Measurements from ENCODE around the gene MGP.

Gene MGP

DNA sequence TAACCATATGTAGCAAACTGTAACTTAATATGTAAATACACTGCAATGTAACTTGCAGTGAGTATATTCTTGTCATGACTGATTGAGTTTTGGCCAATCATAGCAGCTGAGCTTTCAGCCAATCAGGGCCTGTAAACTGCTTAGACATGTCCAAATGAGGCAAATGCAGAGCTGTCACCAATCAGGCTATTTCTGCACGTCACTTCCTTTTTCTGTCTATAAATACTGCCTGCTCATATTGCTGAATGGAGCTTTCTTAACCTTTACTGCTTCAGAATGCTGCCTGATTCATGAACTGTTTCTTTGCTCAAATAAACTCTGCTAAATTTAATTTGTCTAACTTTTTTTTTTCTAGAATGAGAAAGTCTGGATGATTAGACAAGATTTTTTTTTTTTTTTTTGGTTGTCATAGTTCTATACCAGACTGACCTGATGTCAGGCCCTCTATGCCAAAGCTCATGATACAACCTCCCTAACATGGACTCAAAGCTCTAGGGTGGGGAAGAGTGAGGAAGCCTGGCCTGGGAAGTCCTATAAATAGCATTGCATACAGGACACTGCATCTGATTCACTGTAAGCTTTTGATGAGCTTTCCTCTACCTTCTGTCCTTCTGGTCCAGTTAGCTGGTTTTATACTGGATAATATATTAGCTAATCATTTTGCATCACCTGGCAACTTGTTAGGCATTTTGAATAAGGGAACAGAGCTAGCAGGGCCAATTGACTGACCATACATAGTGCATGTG is 12.0 kb downstream of the MGP start:
- peak; percentile 66 for DNase-seq
- in situ Hi-C loops (cut with MboI; ENCODE audit: low pct_unique_long_range_greater_than_20kb, low sequenced_read_pairs), result no loop called here

DNA sequence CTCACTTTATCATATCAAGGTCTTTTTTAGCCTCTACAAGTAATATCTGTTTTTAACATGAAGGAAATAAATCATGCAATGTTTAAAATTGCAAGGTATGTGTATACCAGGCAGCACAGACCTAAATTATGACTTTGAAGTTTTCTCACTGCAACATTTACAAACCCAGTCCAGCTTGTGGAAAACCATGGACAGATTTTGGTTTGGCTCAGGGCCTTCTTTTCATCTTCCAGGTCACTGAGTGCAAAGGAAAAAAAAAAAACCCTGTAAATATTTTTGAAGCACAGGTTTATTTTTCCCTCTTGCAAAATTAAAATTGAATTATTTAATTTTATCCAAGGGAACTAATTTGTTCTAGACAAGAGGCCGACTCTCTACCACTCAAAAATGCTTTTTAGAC is 13.8 kb downstream of the MGP start:
- in situ Hi-C loops (cut with MboI; ENCODE audit: low pct_unique_long_range_greater_than_20kb, low sequenced_read_pairs), result no loop called here
- no peak for DNase-seq

DNA sequence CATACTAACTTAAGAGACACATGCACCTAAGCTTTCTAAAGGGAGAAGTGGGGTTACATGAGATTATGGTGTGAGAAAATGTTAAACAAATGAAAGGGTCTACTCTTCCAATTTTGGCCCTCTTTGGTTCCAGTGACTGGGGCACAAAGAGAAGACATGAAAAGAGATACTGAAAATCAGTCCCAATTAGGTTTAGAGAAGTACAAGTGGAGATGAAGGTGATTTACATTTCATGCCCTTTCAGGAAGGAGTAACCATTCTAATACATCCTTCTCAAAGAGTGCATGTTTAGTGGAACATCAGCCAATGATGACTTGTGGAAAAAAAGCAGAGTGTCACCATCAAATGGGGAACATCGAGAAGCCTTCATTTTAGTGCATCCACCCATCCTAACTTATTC is 14.4 kb downstream of the MGP start:
- in situ Hi-C loops (cut with MboI; ENCODE audit: low pct_unique_long_range_greater_than_20kb, low sequenced_read_pairs), result no loop called here
- no peak for DNase-seq

DNA sequence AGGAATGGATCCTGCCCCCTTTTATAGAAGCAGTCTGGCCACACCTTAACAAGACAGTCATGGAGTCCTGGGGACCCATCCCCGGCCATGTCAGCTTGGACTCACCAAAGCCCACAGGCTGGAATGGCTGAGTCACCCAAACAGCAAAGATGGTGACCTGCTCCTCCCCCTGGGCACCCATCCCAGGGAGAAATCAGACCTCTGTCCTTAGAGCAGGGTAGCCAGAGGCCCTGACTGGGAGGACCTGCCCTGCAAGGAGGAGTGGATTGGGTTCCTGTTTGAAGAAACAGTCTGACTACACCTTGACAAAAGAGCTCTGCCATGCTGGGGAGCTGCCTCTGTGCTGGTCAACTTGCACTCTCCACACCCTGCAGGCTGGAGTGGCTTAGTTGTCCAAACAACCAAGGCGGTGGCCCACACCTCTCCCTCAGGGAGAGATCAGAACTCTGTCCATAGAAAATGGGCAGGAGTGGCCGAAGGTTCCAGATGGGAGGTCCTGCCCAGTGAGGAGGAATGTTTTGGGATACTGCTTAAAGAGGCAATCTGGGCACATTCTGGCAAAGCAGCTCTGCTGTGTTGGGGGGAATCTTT is 16.6 kb downstream of the MGP start:
- in situ Hi-C loops (cut with MboI; ENCODE audit: low pct_unique_long_range_greater_than_20kb, low sequenced_read_pairs), result no loop called here
- no peak for DNase-seq

DNA sequence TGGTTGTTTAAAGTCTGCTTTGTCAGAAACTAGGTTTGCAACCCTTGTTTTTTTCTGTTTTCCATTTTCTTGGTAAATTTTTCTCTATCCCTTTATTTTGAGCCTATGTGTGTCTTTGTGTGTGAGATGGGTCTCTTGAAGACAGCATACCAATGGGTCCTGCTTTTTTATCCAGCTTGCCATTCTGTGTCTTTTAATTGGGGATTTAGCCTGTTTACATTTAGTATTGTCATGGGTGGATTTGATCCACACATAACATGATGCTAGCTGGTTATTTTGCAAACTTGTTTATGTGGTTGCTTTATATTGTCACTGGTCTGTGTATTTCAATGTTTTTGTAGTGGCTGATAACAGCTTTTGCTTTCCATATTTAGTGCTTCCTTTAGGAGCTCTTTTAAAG is 25.2 kb downstream of the MGP start:
- DNase-seq, result no peak
- in situ Hi-C loops (cut with MboI; ENCODE audit: low pct_unique_long_range_greater_than_20kb, low sequenced_read_pairs), result no loop called here

DNA sequence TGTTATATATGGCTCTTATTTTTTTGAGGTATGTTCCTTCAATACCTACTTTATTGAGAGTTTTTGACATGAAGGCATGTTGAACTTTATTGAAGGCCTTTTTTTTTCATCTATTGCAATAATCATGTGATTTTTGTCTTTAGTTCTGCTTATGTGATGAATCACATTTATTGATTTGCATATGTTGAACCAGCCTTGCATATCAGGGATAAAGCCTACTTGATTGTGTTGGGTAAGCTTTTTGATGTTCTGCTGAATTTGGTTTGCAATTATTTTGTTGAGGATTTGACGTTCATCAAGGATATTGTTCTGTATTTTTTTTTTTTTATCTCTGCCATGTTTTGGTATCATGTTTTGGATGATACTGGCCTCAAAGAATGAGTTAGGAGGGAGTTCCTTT is 27.1 kb downstream of the MGP start:
- no peak for DNase-seq
- in situ Hi-C loops (cut with MboI; ENCODE audit: low pct_unique_long_range_greater_than_20kb, low sequenced_read_pairs), result no loop called here

DNA sequence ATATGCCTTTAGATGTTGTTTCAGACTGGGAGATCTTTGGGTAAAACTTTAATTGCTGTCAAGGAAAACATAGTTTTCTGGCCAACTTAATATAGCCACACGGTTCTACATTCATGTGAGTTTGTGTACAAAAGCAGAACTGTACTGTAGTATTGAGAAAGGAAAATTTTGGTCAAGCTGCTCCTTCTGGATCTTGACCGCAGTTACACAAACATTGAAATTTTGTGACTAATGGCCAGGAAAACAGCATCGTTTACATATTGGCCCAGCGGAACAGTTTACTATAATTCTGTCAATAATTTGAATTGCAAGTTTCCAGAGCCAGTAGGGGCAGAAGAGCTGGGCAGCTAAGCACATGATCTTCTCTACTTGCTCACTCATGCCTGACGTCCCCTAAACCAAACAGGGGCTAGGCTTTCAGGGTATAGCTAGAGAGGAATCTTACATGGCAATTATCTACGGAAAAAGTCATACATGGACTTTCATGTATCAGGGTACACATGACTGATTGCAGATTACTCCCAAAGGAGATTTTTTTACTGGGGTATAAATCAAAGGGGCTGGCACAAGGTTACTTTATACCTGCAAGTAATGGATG is 31.0 kb downstream of the MGP start:
- DNase-seq, result no peak
- in situ Hi-C loops (cut with MboI; ENCODE audit: low pct_unique_long_range_greater_than_20kb, low sequenced_read_pairs), result no loop called here

DNA sequence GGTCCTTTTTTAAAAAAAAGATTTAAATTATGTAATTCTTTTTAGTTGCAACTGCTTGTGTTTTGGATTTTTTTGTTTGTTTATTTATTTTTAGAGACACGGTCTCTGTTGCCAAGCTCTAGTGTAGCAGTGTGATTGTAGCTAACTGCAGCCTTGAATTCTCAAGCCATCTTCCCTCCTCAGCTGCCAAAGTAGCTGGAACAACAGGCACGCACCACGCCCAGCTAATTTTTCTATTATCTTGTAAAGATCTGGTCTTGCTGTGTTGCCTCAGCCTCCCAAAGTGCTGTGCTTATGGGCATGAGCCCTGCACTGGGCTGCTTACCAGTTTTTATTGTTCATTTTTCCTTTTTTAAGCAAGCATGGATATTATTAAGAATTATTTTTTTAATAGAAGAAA is 31.7 kb downstream of the MGP start:
- DNase-seq, result no peak
- in situ Hi-C loops (cut with MboI; ENCODE audit: low pct_unique_long_range_greater_than_20kb, low sequenced_read_pairs), result no loop called here

DNA sequence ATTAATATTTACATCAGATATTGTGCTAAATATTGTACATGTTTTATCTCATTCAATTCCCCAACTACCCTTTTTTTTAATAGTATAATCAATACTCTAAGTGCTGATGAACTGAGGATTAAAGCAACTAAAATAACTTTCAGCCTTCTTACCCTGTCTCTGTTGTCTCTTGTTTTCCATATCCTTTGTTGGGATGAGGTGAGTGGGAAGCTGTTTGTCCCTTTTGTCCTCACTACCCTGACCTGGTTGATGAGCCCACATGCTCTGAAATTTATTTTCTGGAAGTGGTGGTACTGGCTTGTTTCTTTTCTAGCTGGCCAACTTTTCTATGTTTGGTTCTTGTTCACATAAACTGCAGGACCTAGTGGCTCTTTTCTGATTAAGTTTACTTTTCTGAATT is 32.8 kb downstream of the MGP start:
- in situ Hi-C loops (cut with MboI; ENCODE audit: low pct_unique_long_range_greater_than_20kb, low sequenced_read_pairs), result no loop called here
- DNase-seq, result no peak

DNA sequence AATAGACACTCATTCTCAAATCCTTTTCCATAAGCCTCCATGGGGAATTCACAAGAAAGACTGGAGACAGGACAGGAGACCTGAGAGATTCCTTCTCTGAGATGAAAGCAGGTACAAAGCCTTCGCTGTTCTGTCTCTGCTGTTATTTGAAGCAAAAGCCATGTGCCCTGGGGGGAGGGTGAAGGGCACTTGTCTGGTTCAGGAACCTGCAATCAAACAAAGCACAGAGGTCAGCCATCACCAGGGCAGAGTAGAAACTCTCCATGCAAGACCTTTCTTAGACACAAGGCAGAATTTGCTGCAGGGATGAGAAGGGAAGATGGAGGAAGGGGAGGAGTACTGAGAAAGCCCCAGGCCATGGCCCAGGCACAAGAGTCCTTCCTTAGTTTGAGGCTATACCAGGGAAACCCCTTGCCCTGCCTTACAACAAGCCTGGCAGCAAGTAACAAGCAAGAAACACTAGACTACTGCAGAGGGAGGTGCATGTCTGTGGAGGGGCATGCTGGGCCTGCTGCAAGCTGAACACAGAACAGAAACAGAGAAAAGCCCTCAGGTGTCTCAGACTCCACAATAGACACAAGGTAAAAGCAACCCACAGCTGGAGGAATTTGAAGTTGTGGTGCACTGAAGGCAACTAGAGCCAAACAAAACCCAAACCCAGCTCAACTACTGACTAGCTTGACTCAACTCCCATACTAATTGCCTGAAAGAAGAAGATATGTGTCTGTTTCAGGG is 34.6 kb downstream of the MGP start:
- in situ Hi-C loops (cut with MboI; ENCODE audit: low pct_unique_long_range_greater_than_20kb, low sequenced_read_pairs), result no loop called here
- no peak for DNase-seq

DNA sequence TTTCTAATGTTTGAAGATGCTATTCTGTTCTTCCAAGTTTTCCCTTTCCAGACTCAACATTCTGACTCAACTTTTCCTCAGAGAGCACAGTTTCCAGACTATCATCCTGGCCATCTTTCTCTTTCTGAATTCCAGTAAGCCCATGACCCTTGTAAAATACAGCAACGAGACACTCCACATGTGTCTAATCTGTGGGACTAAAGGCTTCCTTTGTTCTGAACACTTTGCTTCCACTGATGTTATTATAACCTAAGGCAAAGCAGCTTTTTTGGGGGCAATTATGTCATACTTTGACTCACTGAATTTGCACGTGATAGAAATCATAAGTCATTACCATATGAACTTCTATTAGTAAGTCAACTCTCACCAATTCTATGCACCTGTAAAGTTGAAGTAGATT is 36.0 kb downstream of the MGP start:
- DNase-seq, result no peak
- in situ Hi-C loops (cut with MboI; ENCODE audit: low pct_unique_long_range_greater_than_20kb, low sequenced_read_pairs), result no loop called here

DNA sequence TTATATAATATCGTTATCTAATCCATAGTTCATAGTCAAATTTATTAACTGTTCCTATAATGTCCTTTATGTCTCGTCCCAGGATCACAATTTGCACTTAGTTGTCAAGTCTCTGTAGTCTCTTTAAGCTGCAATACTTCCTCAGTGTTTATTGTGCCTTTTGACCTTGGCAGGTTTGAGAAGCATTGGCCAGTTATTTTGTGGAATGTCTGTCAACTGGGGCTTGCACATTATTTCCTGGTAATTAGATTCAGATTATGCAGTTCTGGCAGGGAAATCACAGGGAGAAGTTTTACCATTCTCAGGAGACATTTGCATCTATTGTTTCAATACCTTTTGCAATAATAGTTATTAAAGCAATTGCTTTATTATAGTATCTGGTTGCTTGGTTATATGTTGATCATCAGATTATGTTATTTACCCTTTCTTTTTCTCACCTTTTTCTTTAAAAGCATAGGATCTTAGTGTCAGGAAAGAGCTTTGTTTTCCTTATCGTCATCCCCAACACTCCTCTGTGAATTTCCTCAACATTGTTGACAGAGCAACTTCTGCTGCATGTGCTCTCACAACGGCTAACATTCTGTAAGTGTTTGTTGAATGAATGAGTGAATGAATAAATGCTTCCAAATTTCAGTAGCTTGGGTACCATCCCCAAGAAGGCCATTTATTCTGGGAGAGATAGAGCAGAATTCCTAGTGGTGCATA is 38.6 kb downstream of the MGP start:
- no peak for DNase-seq
- in situ Hi-C loops (cut with MboI; ENCODE audit: low pct_unique_long_range_greater_than_20kb, low sequenced_read_pairs), result no loop called here

DNA sequence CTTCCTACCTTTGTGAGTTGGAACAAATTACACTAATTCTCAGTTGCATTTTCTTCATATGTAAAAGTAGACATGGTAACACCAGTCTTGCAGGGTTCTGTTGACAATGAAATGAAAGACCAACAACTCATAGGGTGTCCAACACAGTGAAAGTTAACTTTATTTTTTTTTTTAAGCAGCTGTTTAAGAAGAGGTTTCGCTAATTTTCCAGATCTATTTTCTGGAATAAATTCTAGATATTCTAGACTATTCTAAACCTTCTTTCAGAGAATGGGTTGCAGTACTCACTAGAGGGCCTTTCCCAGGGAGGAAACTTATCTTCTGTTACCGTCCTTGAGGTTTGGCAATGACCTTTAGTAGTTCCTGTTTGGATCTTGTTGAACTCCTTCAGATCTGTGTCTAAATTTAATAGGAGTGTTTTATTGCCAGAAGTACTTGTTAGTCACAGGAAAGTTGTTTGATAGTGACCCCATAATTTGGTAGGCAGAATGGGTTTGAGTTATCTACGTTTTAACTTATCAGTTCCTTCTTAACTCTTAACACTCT is 39.5 kb downstream of the MGP start:
- peak; percentile 48 for DNase-seq
- in situ Hi-C loops (cut with MboI; ENCODE audit: low pct_unique_long_range_greater_than_20kb, low sequenced_read_pairs), result no loop called here

DNA sequence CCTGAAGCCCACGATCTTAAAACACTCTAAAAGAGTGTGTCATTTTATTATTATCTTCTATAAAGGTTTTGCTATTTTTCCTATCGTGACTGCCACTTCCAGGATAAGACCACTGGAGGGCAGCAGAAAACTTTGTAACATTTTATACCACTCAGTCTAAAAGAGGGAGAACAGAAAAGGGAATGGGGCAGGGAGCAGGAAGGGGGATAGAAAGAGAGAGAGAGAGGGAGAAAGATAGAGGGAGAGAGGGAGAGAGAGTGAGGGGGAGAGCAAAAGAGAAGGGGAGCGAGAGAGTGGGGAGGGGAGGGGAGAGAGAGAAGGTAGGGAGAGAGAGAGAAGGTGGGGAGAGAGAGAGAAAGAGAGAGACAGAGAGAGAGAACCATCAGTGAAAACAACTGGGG is 40.3 kb downstream of the MGP start:
- in situ Hi-C loops (cut with MboI; ENCODE audit: low pct_unique_long_range_greater_than_20kb, low sequenced_read_pairs), result no loop called here
- peak; percentile 78 for DNase-seq

DNA sequence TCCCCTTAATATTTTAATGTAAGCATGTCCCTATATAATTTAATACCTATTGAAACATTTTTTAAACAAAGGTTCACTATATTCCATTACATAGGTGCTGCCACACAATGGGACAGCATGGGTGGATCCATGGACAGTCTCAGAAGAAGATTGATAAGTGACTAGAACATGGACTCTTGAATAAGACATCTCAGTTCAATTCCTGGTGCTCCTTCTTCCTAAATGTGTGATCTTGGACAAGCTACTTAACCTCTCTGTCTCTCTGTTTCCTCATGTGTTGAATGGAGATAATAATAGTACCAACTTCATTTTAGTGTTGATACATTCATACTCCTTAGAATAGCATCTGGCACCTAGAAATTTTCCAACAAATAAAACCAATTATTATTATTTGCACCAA is 41.3 kb downstream of the MGP start:
- DNase-seq, result no peak
- in situ Hi-C loops (cut with MboI; ENCODE audit: low pct_unique_long_range_greater_than_20kb, low sequenced_read_pairs), result no loop called here

DNA sequence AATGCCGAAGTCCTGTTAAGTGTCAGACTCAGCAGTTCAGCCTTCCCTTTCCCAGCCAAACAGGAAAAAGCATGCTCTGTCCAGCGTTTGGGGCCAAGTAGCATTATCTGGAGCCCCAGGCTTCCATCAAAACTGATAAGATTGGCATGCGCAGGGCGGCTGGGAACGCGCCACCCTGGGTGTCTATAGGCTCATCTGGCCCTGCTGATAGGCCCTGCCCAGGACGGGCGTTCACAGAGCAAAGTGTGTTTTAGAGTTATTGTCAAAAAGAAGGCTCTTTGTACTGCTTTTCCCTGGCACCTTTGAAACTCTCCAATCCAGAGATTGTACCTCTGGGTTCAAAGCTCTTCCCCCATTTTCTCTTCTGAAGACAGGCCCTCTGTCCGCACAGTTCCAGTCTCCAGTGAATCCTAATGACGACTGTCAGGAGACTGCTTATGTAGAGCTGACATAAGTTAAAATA is 42.2 kb downstream of the MGP start, which contains the start of gene ART4:
Gene ART4 (minus strand): TSS at position 102 of the 463 bp plus-strand sequence. CDS start 413 bp downstream, outside the sequence.
- no peak for DNase-seq
- in situ Hi-C loops (cut with MboI; ENCODE audit: low pct_unique_long_range_greater_than_20kb, low sequenced_read_pairs), result no loop called here

DNA sequence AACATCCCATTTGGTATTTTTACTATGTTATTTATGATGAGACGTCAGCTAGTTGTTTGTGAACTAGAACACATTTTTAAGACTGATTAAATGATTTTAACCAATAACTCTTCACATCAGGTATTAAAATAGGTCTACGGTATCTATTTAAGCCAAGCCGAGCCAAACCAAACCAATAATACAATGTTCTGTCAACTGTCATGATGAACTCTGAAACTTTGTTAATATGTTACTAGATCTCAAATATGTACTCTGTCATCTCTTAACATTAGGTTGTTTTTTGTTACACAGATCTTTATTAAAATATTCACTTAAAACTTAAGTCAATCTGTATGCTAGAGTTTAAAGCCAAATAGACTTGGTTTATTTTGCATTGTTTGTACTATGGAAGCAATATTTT is 43.3 kb downstream of the MGP start:
- in situ Hi-C loops (cut with MboI; ENCODE audit: low pct_unique_long_range_greater_than_20kb, low sequenced_read_pairs), result no loop called here
- no peak for DNase-seq

DNA sequence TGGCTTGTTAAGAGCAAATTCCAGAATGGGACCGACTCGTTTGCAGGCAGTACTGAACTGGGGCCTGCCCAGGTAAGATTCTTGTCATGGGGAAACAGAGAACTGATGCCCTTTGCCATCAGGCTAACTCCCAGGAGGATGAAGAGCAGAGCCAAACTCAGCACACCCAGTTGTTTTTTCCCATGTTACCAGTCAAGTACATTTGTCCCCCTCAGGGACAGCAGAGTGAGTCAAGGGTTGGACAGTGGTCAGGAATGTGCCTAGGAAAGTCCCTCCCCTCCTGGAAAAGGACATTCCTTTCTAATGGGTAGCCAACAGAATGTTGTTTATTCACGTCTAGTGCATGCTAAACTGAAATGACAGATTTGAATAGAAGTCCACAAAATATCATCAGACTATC is 43.9 kb downstream of the MGP start:
- no peak for DNase-seq
- in situ Hi-C loops (cut with MboI; ENCODE audit: low pct_unique_long_range_greater_than_20kb, low sequenced_read_pairs), result no loop called here

DNA sequence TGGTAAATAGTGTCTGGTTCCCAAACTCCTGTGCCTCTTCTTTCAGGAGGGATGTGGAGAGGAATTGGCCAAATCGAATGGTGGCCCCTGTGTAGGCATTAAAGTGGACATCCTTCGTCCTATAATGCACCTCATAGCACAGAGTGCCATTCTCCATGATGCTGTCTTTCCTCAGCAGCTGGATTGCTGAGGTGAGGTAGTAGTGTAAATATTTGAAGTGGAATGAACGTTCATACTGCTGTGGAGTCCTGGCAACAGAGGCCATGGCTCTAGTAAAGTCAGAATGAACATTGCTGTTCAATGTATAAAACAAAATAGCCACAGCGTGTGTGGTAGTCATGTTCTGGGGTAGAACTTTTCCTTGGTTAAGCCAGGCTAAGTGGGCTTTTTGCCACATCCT is 45.0 kb downstream of the MGP start:
- in situ Hi-C loops (cut with MboI; ENCODE audit: low pct_unique_long_range_greater_than_20kb, low sequenced_read_pairs), result no loop called here
- DNase-seq, result no peak

All from KBM-7 (cell line).